ENCODE data around the gene ZNF219. TPM values are rescaled to one million over a fixed set of nuclear protein-coding genes. Genes with fewer than 3 reads are reported as not detected.

Gene ZNF219
- total and polyA plus RNA-seq, 10 of the 15 experiments (the other 5 are each of a cell fraction or from before 2014, with no cell fraction given), result 0.16 to 6.4 (median 1.9) TPM

DNA sequence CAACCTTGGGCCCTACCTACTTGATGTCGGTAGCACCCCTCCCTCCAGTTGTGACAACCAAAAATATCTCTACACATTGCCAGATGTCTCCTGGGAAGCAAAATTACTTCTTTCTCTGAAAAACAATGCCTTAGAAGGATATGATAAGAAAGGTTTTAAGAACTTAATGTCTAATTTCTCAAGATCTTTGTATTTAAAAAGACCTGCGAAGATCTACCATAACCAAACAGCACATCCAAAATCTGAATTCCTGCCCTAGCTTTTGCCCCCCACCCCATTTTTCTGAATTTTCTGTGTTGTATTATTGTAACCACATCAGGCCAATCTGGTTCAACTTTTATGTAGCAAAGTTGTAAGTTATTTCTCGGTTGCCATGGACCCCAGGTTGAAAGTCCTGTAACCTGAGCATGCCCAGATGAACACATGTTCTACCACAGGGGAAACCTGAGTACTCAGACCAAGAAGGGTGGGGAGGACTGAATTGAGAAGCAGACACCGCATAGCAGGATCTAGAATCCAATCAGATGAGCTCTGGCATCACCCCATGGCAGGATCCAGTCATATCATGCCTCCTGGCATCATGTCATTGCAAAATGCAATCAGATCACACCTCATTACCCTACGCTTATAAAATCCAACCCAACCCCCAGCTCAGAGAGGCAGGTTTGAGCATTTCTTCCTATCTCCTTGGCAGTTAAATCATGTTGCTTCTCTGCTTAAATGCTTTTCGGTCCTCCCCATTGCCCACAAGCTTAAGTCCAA, 11.1 kb upstream of the ZNF219 start (continued):
- no peak for TF ChIP-seq MYC (IDR thresholded peaks at IDR 0.05; ENCODE audit: insufficient read depth, insufficient read length, insufficient replicate concordance, low read length, severe bottlenecking)
- peak; percentile 72; the same call in 2 of the 3 replicates for TF ChIP-seq POU2F2 (IDR thresholded peaks at IDR 0.05; ENCODE audit: borderline replicate concordance, low read depth, low read length)
- no peak for TF ChIP-seq SMAD1 (IDR thresholded peaks at IDR 0.05; ENCODE audit: low read depth, partially characterized antibody)
- TF ChIP-seq, protein P1, sequence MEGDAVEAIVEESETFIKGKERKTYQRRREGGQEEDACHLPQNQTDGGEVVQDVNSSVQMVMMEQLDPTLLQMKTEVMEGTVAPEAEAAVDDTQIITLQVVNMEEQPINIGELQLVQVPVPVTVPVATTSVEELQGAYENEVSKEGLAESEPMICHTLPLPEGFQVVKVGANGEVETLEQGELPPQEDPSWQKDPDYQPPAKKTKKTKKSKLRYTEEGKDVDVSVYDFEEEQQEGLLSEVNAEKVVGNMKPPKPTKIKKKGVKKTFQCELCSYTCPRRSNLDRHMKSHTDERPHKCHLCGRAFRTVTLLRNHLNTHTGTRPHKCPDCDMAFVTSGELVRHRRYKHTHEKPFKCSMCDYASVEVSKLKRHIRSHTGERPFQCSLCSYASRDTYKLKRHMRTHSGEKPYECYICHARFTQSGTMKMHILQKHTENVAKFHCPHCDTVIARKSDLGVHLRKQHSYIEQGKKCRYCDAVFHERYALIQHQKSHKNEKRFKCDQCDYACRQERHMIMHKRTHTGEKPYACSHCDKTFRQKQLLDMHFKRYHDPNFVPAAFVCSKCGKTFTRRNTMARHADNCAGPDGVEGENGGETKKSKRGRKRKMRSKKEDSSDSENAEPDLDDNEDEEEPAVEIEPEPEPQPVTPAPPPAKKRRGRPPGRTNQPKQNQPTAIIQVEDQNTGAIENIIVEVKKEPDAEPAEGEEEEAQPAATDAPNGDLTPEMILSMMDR (IDR thresholded peaks at IDR 0.05 in 2 of 3, conservative IDR thresholded peaks at IDR 0.05 in 1 of 3; ENCODE audit: control insufficient read depth in 2 of 3, extremely low read depth in 1 of 3, insufficient read depth in 1 of 3, low read depth in 3 of 3, low read length in 3 of 3), result no peak
- no peak for TF ChIP-seq SMARCA5 (IDR thresholded peaks at IDR 0.05)
- TF ChIP-seq CEBPB (IDR thresholded peaks at IDR 0.05; ENCODE audit: borderline replicate concordance in 1 of 2, low read depth in 2 of 2, low read length in 2 of 2), result no peak
- TF ChIP-seq PAX8 (IDR thresholded peaks at IDR 0.05), result no peak
- TF ChIP-seq, protein P2, sequence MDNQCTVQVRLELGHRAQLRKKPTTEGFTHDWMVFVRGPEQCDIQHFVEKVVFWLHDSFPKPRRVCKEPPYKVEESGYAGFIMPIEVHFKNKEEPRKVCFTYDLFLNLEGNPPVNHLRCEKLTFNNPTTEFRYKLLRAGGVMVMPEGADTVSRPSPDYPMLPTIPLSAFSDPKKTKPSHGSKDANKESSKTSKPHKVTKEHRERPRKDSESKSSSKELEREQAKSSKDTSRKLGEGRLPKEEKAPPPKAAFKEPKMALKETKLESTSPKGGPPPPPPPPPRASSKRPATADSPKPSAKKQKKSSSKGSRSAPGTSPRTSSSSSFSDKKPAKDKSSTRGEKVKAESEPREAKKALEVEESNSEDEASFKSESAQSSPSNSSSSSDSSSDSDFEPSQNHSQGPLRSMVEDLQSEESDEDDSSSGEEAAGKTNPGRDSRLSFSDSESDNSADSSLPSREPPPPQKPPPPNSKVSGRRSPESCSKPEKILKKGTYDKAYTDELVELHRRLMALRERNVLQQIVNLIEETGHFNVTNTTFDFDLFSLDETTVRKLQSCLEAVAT (IDR thresholded peaks at IDR 0.05), result no peak
- no peak for TF ChIP-seq CHD4 (IDR thresholded peaks at IDR 0.05)
- TF ChIP-seq, protein P3, sequence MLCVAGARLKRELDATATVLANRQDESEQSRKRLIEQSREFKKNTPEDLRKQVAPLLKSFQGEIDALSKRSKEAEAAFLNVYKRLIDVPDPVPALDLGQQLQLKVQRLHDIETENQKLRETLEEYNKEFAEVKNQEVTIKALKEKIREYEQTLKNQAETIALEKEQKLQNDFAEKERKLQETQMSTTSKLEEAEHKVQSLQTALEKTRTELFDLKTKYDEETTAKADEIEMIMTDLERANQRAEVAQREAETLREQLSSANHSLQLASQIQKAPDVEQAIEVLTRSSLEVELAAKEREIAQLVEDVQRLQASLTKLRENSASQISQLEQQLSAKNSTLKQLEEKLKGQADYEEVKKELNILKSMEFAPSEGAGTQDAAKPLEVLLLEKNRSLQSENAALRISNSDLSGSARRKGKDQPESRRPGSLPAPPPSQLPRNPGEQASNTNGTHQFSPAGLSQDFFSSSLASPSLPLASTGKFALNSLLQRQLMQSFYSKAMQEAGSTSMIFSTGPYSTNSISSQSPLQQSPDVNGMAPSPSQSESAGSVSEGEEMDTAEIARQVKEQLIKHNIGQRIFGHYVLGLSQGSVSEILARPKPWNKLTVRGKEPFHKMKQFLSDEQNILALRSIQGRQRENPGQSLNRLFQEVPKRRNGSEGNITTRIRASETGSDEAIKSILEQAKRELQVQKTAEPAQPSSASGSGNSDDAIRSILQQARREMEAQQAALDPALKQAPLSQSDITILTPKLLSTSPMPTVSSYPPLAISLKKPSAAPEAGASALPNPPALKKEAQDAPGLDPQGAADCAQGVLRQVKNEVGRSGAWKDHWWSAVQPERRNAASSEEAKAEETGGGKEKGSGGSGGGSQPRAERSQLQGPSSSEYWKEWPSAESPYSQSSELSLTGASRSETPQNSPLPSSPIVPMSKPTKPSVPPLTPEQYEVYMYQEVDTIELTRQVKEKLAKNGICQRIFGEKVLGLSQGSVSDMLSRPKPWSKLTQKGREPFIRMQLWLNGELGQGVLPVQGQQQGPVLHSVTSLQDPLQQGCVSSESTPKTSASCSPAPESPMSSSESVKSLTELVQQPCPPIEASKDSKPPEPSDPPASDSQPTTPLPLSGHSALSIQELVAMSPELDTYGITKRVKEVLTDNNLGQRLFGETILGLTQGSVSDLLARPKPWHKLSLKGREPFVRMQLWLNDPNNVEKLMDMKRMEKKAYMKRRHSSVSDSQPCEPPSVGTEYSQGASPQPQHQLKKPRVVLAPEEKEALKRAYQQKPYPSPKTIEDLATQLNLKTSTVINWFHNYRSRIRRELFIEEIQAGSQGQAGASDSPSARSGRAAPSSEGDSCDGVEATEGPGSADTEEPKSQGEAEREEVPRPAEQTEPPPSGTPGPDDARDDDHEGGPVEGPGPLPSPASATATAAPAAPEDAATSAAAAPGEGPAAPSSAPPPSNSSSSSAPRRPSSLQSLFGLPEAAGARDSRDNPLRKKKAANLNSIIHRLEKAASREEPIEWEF (IDR thresholded peaks at IDR 0.05; ENCODE audit: insufficient replicate concordance, low read depth, low read length), result no peak
- TF ChIP-seq BACH1 (IDR thresholded peaks at IDR 0.05; ENCODE audit: borderline replicate concordance), result no peak
- TF ChIP-seq, protein P4, sequence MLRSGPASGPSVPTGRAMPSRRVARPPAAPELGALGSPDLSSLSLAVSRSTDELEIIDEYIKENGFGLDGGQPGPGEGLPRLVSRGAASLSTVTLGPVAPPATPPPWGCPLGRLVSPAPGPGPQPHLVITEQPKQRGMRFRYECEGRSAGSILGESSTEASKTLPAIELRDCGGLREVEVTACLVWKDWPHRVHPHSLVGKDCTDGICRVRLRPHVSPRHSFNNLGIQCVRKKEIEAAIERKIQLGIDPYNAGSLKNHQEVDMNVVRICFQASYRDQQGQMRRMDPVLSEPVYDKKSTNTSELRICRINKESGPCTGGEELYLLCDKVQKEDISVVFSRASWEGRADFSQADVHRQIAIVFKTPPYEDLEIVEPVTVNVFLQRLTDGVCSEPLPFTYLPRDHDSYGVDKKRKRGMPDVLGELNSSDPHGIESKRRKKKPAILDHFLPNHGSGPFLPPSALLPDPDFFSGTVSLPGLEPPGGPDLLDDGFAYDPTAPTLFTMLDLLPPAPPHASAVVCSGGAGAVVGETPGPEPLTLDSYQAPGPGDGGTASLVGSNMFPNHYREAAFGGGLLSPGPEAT (IDR thresholded peaks at IDR 0.05; ENCODE audit: low read depth), result no peak
- TF ChIP-seq RBBP5 (conservative IDR thresholded peaks at IDR 0.05), result no peak
- TF ChIP-seq, protein P5, sequence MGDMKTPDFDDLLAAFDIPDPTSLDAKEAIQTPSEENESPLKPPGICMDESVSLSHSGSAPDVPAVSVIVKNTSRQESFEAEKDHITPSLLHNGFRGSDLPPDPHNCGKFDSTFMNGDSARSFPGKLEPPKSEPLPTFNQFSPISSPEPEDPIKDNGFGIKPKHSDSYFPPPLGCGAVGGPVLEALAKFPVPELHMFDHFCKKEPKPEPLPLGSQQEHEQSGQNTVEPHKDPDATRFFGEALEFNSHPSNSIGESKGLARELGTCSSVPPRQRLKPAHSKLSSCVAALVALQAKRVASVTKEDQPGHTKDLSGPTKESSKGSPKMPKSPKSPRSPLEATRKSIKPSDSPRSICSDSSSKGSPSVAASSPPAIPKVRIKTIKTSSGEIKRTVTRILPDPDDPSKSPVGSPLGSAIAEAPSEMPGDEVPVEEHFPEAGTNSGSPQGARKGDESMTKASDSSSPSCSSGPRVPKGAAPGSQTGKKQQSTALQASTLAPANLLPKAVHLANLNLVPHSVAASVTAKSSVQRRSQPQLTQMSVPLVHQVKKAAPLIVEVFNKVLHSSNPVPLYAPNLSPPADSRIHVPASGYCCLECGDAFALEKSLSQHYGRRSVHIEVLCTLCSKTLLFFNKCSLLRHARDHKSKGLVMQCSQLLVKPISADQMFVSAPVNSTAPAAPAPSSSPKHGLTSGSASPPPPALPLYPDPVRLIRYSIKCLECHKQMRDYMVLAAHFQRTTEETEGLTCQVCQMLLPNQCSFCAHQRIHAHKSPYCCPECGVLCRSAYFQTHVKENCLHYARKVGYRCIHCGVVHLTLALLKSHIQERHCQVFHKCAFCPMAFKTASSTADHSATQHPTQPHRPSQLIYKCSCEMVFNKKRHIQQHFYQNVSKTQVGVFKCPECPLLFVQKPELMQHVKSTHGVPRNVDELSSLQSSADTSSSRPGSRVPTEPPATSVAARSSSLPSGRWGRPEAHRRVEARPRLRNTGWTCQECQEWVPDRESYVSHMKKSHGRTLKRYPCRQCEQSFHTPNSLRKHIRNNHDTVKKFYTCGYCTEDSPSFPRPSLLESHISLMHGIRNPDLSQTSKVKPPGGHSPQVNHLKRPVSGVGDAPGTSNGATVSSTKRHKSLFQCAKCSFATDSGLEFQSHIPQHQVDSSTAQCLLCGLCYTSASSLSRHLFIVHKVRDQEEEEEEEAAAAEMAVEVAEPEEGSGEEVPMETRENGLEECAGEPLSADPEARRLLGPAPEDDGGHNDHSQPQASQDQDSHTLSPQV (IDR thresholded peaks at IDR 0.05), result no peak
